HepG2 (cell line): Measurements from ENCODE around the gene SMIM1. TPM values are rescaled to one million over a fixed set of nuclear protein-coding genes. Genes with fewer than 3 reads are reported as not detected.

Source experiments
- CAMTA2 ChIP-seq: sonication (generic); formaldehyde crosslinking; IDR thresholded peaks from 2 replicates; pipeline ENCODE4 v1.4.0; 2020; ENCODE audit warnings: mild to moderate bottlenecking, missing genetic modification reagents, borderline replicate concordance
- EEA1 ChIP-seq: sonication (generic); formaldehyde crosslinking; IDR thresholded peaks from 2 replicates; pipeline ENCODE4 v1.5.1; 2020; ENCODE audit warnings: mild to moderate bottlenecking, missing genetic modification reagents, borderline replicate concordance
- HMG20B ChIP-seq: conservative IDR thresholded peaks from 2 replicates; pipeline ENCODE4 v1.6.1; 2016; ENCODE audit warnings: missing genetic modification reagents, missing compliant biosample characterization
- IRX3 ChIP-seq: sonication (generic); formaldehyde crosslinking; IDR thresholded peaks from 2 replicates; pipeline ENCODE4 v1.8.1; 2023; ENCODE audit warnings: mild to moderate bottlenecking, low read depth, missing genetic modification reagents, borderline replicate concordance
- MED8 ChIP-seq: sonication (generic); formaldehyde crosslinking; IDR thresholded peaks from 2 replicates; pipeline ENCODE4 v1.8.1; 2023; ENCODE audit warnings: mild to moderate bottlenecking, missing genetic modification reagents; ENCODE audit not compliant: insufficient replicate concordance
- MIER2 ChIP-seq: IDR thresholded peaks from 2 replicates; pipeline ENCODE4 v1.6.1; 2016; ENCODE audit warnings: missing biosample characterization, missing genetic modification reagents
- MXD4 ChIP-seq: IDR thresholded peaks from 2 replicates; pipeline ENCODE4 v1.6.1; 2016; ENCODE audit warnings: mild to moderate bottlenecking, missing biosample characterization, missing genetic modification reagents
- RBFOX2 ChIP-seq: fragments of 200-400 bp; formaldehyde crosslinking; IDR thresholded peaks from 2 replicates; pipeline ENCODE4 v1.6.1; 2017; ENCODE audit warnings: low read depth, mild to moderate bottlenecking, low read length
- RFX5 ChIP-seq: IDR thresholded peaks from 2 replicates; pipeline ENCODE4 v1.6.1; 2011; ENCODE audit warnings: low read depth, low read length, improper control_type of control experiment
- ZBTB7A ChIP-seq: sonication (generic); formaldehyde crosslinking; IDR thresholded peaks from 2 replicates; pipeline ENCODE4 v1.8.0; 2022; ENCODE audit warnings: mild to moderate bottlenecking, missing genetic modification reagents
- ZNF10 ChIP-seq: sonication (generic); formaldehyde crosslinking; IDR thresholded peaks from 2 replicates; pipeline ENCODE4 v1.4.0; 2020; ENCODE audit warnings: mild to moderate bottlenecking, low read depth, missing genetic modification reagents, borderline replicate concordance
- ZNF225 ChIP-seq: sonication (generic); formaldehyde crosslinking; IDR thresholded peaks from 2 replicates; pipeline ENCODE4 v1.4.0; 2020; ENCODE audit warnings: mild to moderate bottlenecking, missing genetic modification reagents
- ZNF414 ChIP-seq: sonication (generic); formaldehyde crosslinking; IDR thresholded peaks from 2 replicates; pipeline ENCODE4 v1.5.0; 2020; ENCODE audit warnings: missing genetic modification reagents
- ZNF772 ChIP-seq: sonication (generic); formaldehyde crosslinking; IDR thresholded peaks from 2 replicates; pipeline ENCODE4 v1.5.0; 2020; ENCODE audit warnings: mild to moderate bottlenecking, missing genetic modification reagents
- polyA plus RNA-seq, 8 experiments: library from polyadenylated mRNA; depleted of rRNA in 3 of 8; stranded (reverse) in 7 of 8; unstranded in 1 of 8; fragments of >200 nt; fragmentation: Illumina TruSeq in 4 of 8; extraction: Trizol in 4 of 8; gene quantifications; 2 replicates each; pipeline versions ENCODE4 v1.2.1 to v1.2.3, GENCODE V29; 2011 to 2016; ENCODE audit warnings: low read depth in 4 of 8, missing spikeins in 1 of 8, mixed read lengths in 1 of 8; ENCODE audit not compliant: insufficient read depth in 1 of 8
- total RNA-seq, 5 experiments: library from RNA; depleted of rRNA; stranded (reverse); fragments of >200 nt; fragmentation: Illumina TruSeq; extraction: Trizol; gene quantifications; 2 replicates each; pipeline ENCODE4 v1.2.3, GENCODE V29; 2016; ENCODE audit warnings: low read depth in 1 of 5
- TF ChIP-seq, protein P1 (sequence below): IDR thresholded peaks from 2 replicates; pipeline ENCODE4 v1.4.0; 2020; ENCODE audit warnings: mild to moderate bottlenecking, missing genetic modification reagents
- TF ChIP-seq, protein P2 (sequence below): sonication (generic); formaldehyde crosslinking; IDR thresholded peaks from 2 replicates; pipeline ENCODE4 v1.5.1; 2020; ENCODE audit warnings: missing genetic modification reagents, mild to moderate bottlenecking, borderline replicate concordance
- TF ChIP-seq, protein P3 (sequence below): sonication (generic); formaldehyde crosslinking; IDR thresholded peaks from 2 replicates; pipeline ENCODE4 v1.5.1; 2020; ENCODE audit warnings: mild to moderate bottlenecking, missing genetic modification reagents
- TF ChIP-seq, protein P4 (sequence below): sonication (generic); formaldehyde crosslinking; IDR thresholded peaks from 2 replicates; pipeline ENCODE4 v1.8.1; 2022; ENCODE audit warnings: mild to moderate bottlenecking, missing genetic modification reagents

SMIM1 gene
- total and polyA plus RNA-seq, 2 of the 13 experiments (the other 11 are each of a cell fraction or from before 2014, with no cell fraction given): 12.4 to 56.3 TPM

DNA sequence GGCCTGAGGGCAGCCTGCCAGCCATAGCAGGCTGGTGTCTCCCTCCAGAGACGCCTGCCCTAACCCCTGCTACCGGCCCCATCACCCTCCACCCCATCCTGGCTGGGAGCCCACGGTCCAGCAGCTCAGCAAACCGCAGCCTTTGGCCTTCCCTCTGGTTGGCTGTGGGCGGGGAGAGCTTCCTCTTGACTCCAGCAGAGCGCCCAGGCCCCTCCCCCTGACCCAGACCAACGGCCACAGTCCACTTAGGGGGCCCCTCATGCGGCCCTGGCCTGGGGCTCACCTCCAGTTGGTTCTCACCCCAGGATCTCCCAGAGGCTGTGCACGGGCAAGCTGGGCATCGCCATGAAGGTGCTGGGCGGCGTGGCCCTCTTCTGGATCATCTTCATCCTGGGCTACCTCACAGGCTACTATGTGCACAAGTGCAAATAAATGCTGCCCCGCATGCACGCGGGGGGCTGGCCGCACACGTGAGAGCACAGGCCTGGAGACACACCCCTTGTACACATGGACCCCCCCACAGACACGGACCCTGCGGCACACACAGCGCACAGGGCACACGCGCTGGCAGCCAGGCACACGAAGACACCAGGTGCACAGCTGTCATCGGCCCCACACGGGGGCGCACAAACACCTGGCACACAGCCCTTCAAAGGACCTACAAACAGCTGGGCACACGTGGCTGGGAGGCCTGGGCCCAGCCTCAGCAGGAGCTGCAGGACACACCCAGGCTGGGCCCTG is 3.1 kb downstream of the SMIM1 start (continued):
- TF ChIP-seq, protein P1, sequence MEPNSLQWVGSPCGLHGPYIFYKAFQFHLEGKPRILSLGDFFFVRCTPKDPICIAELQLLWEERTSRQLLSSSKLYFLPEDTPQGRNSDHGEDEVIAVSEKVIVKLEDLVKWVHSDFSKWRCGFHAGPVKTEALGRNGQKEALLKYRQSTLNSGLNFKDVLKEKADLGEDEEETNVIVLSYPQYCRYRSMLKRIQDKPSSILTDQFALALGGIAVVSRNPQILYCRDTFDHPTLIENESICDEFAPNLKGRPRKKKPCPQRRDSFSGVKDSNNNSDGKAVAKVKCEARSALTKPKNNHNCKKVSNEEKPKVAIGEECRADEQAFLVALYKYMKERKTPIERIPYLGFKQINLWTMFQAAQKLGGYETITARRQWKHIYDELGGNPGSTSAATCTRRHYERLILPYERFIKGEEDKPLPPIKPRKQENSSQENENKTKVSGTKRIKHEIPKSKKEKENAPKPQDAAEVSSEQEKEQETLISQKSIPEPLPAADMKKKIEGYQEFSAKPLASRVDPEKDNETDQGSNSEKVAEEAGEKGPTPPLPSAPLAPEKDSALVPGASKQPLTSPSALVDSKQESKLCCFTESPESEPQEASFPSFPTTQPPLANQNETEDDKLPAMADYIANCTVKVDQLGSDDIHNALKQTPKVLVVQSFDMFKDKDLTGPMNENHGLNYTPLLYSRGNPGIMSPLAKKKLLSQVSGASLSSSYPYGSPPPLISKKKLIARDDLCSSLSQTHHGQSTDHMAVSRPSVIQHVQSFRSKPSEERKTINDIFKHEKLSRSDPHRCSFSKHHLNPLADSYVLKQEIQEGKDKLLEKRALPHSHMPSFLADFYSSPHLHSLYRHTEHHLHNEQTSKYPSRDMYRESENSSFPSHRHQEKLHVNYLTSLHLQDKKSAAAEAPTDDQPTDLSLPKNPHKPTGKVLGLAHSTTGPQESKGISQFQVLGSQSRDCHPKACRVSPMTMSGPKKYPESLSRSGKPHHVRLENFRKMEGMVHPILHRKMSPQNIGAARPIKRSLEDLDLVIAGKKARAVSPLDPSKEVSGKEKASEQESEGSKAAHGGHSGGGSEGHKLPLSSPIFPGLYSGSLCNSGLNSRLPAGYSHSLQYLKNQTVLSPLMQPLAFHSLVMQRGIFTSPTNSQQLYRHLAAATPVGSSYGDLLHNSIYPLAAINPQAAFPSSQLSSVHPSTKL (CRISPR knock-in tag): peak; percentile 35; the same call in 1 of the 2 replicates
- TF ChIP-seq IRX3 (peak; percentile 97), ZNF772 (peak; percentile 79), EEA1 (CRISPR knock-in tag) (peak; percentile 83; the same call in 1 of the 2 replicates), ZNF225 (CRISPR knock-in tag) (no peak; the same call in 1 of the 2 replicates), ZBTB7A (CRISPR knock-in tag) (peak; percentile 82; the same call in 1 of the 2 replicates), MIER2 (CRISPR knock-in tag) (0 out of 2 replicates have a peak, but pooled peaks have one; percentile 33), RFX5 (no peak), HMG20B (CRISPR knock-in tag) (no peak; the same call in 1 of the 2 replicates), MXD4 (CRISPR knock-in tag) (peak; percentile 61; the same call in 1 of the 2 replicates), RBFOX2 (peak; percentile 93), ZNF10 (CRISPR knock-in tag) (no peak), ZNF414 (peak; percentile 54), MED8 (CRISPR knock-in tag) (peak; percentile 35), CAMTA2 (CRISPR knock-in tag) (no peak)
- TF ChIP-seq, protein P2, sequence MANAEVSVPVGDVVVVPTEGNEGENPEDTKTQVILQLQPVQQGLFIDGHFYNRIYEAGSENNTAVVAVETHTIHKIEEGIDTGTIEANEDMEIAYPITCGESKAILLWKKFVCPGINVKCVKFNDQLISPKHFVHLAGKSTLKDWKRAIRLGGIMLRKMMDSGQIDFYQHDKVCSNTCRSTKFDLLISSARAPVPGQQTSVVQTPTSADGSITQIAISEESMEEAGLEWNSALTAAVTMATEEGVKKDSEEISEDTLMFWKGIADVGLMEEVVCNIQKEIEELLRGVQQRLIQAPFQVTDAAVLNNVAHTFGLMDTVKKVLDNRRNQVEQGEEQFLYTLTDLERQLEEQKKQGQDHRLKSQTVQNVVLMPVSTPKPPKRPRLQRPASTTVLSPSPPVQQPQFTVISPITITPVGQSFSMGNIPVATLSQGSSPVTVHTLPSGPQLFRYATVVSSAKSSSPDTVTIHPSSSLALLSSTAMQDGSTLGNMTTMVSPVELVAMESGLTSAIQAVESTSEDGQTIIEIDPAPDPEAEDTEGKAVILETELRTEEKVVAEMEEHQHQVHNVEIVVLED (CRISPR knock-in tag): no peak; the same call in 1 of the 2 replicates
- TF ChIP-seq, protein P3, sequence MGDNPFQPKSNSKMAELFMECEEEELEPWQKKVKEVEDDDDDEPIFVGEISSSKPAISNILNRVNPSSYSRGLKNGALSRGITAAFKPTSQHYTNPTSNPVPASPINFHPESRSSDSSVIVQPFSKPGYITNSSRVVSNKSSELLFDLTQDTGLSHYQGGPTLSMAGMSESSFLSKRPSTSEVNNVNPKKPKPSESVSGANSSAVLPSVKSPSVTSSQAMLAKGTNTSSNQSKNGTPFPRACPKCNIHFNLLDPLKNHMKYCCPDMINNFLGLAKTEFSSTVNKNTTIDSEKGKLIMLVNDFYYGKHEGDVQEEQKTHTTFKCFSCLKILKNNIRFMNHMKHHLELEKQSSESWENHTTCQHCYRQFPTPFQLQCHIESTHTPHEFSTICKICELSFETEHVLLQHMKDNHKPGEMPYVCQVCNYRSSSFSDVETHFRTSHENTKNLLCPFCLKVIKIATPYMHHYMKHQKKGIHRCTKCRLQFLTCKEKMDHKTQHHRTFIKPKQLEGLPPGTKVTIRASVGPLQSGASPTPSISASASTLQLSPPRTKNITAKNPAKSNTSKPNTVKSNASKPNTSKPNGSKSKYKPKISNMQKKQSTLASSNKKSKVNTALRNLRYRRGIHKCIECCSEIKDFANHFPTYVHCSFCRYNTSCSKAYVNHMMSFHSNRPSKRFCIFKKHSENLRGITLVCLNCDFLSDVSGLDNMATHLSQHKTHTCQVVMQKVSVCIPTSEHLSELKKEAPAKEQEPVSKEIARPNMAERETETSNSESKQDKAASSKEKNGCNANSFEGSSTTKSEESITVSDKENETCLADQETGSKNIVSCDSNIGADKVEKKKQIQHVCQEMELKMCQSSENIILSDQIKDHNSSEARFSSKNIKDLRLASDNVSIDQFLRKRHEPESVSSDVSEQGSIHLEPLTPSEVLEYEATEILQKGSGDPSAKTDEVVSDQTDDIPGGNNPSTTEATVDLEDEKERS (CRISPR knock-in tag): 0 out of 2 replicates have a peak, but pooled peaks have one; percentile 42
- TF ChIP-seq, protein P4, sequence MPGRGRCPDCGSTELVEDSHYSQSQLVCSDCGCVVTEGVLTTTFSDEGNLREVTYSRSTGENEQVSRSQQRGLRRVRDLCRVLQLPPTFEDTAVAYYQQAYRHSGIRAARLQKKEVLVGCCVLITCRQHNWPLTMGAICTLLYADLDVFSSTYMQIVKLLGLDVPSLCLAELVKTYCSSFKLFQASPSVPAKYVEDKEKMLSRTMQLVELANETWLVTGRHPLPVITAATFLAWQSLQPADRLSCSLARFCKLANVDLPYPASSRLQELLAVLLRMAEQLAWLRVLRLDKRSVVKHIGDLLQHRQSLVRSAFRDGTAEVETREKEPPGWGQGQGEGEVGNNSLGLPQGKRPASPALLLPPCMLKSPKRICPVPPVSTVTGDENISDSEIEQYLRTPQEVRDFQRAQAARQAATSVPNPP: peak; percentile 95; the same call in 1 of the 2 replicates
